GM19023 (cell line): ENCODE results near the gene POFUT1.

ENCODE experiments used
- ATAC-seq: cut with Tn5 transposase; IDR thresholded peaks from one replicate; pipeline ENCODE4 v1.9.1; 2021; ENCODE audit warnings: mild to moderate bottlenecking, moderate library complexity; ENCODE audit not compliant: unreplicated experiment

Gene POFUT1

GRCh38 chr20:32205843-32206759 is 1.6 kb upstream of the POFUT1 start:
- ATAC-seq = no peak

DNA sequence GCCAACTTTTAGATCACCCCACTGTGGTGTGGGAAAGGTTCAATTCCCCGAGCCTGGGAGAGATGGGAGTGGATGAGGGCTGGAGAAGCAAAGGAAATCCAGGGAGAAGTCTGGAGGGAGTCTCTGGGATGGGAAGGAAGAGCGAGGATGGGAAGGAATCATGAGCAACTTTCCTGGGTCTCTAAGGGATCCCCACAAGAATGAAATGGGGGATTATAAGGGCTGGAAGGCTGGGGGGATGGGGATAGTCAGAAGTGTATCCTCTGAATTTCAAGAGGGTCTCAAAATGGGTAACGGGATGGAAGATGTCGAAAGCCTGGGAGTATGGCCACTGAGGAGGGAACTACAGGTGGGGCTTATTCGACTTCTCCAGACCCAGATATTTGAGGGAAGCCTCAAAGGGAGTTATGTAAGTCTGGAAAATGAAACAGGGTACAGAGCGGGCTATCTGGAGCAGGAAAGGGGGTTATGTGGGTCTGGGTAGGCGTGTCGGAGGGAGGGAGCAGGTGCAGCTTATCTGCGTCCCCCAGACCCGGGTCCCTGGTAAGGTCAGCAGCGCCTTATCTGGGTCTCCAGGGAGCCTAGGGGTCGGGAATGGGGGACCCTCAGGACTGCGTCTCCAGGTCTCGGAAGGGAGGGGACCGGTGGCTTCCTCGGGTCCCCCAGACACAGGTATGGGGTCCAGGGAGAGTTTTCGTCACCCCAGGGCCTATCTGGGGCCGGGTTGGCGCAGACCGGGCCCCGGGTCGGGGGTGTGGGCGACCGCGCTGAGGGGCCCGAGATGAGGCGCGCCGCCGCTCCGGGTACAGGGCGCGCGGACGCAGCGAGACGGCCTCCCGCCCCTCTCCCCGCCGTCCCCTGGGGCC is 687 bp upstream of the POFUT1 start:
- ATAC-seq = peak; percentile 29

DNA sequence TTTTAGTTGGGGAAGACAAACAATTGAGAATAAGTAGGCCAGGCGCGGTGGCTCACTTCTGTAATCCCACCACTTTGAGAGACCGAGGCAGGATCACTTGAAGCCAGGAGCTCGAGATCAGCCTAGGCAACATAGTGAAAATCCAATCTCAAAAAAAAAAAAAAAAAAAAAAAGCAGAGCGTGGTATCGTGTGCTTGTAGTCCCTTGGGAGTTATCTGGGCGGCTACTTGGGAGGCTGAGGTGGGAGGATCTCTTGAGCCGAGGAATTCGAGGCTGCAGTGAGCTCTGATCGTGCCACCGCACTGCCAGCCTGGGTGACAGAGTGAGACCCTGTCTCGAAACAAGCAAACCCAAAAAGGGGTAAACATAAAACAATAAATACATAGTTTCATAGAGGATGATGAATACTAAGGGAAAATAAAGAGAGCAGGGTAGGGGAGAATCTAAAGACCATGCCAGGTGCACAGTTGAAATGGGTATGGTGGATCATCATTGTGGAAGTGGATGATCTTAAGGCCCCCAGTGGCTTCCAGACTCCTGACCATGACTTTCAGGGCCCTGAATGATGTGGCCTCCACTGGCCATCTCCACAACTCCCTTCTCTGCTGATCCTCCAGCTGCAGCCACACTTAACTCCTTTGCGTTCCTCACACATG is 947 bp downstream of the POFUT1 start:
- no peak for ATAC-seq

DNA sequence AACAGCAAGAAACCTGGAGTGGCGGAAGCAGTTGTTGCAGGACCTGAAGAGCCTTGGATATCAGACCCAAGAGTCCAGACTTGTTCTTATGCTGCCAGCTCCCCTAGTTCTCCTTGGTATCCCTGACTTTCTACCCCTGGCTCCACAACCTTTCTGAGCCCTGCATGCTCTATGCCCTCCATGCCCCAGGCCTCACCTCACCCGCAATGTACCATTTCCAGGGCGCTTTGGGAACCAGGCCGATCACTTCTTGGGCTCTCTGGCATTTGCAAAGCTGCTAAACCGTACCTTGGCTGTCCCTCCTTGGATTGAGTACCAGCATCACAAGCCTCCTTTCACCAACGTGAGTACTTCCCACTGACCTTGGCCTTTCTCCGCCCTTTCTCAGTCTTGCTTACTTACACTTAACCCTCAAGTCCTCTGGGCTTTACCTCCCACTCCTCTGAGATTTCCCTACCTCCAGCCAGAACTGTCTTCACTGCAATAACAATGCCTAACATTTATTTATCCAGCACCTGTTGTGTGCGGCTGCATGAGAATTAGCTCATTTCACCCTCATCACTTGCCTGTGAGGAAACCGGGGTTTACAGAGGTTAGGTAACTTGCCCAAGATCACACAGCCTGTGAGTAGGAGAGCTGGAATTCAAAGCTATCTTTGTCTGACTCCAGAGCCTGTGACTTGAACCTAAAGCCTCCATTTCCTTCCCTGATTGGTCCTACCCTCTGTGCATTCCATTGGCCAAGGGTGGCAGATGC is 2.3 kb downstream of the POFUT1 start:
- no peak for ATAC-seq

- ATAC-seq = no peak
These were observed 6.2 kb downstream of the POFUT1 start for GRCh38 chr20:32213870-32214269.

- ATAC-seq = no peak
These were observed 7.5 kb downstream of the POFUT1 start for GRCh38 chr20:32215147-32215546.

- ATAC-seq = no peak
These were observed 8.0 kb downstream of the POFUT1 start for GRCh38 chr20:32215729-32216128.

DNA sequence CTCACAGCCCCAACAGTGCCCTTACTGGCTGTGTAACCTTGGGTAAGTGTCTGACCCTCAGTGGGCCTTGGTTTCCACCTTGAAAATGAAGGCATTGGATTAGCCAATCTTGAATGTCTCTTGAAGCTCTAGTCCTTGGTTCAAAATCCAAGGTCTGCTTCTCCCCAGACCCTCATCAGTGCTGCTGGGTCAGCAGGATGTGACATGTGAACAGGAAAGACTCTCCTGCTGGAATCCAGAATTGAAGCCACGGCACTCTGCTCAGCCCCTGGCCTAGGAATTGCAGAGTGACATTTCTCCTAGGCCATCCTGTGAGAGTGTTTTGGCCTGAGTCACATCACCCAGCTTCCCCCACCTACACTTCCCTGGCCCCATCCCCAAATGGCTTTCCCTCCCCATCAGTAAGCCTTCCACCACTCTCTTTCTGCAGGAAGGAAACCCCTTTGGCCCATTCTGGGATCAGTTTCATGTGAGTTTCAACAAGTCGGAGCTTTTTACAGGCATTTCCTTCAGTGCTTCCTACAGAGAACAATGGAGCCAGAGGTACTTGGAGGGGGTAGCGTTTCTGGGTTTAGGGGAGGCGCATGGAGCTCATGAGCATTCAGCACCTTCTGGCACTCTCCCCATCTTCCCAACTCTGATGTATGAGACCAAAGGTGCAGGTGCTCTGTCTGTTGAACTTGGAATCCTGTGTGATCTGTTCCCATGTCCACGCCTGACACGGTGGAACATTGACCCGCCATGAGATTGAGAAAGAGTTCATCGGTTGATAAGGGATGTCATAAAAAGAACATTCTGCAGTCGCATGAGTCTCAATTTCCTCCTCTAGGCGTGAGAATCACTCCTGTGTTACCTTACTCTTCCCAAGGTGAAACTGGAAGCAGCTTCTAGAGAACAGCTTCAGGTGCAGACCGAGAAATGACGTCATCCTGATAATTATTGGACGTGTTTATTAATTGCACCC is 8.8 kb downstream of the POFUT1 start:
- ATAC-seq = no peak

DNA sequence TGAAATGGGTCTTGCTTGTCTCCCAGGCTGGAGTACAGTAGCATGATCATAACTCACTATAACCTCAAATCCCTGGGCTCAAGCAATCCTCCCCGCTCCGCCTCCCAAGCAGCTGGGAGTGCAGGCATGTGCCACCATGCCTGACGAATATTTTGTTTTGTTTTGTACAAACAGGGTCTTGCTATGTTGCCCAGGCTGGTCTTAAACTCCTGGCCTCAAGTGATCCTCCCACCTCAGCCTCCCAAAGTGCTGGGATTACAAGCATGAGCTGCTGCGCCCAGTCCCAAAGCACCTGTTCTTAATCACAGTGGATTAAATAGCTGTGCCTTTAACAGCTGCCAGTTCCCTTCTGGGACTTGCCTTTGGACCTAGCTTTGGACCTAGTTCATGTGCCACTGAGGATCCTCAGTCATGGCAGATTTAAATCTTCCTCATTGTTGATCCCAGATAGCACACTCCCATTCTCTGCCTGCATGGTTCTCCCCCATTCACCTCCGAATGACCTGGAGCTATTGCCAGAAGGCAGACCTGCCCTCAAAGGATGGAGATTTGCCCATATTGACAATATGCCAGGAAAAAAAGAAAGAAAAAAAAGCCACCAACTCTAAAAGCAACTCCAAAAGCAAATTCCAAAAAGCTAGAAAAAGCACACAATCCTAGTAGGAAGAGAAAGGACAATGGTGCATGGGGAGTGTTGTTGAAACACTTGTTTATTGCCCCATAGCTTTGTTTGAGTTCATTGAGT is 10.6 kb downstream of the POFUT1 start:
- no peak for ATAC-seq

GRCh38 chr20:32224463-32224862 is 16.8 kb downstream of the POFUT1 start:
- no peak for ATAC-seq

- ATAC-seq = no peak
These were observed 18.7 kb downstream of the POFUT1 start for GRCh38 chr20:32226391-32226790.

DNA sequence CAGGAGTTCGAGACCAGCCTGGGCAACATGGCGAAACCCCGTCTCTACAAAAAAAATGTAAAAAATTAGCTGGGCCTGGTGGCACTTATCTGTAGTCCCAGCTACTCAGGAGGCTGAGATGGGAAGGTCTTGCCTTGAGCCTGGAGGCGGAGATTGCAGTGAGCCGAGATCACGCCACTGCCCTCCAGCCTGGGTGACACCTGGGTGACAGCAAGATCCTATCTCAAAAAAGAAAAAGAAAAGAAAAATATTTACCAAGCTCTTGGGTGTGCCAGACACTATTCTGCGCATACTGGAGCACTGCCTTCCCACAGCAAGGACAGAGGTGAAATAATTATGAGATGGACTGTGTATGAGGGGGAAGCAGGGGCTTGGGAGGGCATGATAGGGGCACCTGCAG is 19.6 kb downstream of the POFUT1 start:
- ATAC-seq = no peak

DNA sequence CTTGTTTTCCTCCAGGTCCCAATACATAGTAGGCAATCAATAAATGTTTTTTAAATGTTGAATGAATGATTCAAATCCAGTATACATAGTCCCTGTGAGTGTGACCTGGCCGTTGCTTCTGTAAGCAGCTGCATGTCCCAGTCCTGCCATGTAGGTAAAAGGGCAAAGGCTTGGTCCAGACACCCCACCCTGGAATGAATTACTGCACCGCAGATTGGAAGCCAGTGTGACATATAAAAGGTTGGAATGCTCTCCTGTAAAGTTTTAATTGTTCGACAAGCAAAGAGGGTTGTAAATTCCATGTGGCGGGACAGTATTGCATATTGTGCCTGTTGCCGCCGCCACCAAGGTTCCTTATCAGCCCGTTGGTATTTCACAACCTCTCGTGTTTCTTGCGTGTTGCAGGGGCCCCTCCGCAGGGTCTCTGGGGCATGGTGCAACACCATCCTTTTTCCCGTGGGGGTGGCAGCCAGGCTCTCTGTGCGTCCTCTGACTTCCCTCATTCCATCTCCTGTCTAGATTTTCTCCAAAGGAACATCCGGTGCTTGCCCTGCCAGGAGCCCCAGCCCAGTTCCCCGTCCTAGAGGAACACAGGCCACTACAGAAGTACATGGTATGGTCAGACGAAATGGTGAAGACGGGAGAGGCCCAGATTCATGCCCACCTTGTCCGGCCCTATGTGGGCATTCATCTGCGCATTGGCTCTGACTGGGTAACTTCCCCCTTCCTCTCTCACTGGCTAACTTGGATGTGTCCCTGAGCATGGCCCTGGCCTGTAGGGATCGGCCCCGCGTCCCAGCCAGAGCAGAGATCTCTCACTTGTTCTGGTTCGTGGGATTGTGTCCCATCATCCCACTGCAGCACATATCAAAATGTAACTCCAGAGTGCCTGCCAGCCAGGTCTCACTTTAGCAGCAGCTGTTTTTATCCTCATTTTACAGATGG is 20.3 kb downstream of the POFUT1 start:
- ATAC-seq = no peak

GRCh38 chr20:32229251-32229747 is 21.6 kb downstream of the POFUT1 start:
- ATAC-seq = no peak

- ATAC-seq = no peak
These were observed 23.0 kb downstream of the POFUT1 start for GRCh38 chr20:32230707-32231106.

DNA sequence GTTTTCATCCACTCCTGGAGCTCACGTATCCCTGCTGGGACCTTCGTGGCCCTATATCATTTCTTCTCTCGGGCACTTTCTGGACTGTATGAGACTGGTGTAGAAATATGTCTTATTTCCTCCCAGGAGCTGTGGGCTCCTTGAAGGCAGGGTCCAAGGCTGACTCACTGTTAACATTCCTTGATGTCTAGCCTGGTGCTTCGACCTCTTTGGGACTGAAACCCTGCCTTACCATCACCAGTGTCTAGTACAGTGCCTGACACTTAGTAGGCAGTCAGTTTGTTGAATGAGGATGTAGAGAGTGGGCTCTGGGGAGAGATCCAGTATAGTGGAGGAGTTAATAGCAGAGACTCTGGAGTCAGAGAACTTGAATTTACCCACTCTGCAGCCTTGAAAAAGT is 23.6 kb downstream of the POFUT1 start:
- ATAC-seq = no peak

DNA sequence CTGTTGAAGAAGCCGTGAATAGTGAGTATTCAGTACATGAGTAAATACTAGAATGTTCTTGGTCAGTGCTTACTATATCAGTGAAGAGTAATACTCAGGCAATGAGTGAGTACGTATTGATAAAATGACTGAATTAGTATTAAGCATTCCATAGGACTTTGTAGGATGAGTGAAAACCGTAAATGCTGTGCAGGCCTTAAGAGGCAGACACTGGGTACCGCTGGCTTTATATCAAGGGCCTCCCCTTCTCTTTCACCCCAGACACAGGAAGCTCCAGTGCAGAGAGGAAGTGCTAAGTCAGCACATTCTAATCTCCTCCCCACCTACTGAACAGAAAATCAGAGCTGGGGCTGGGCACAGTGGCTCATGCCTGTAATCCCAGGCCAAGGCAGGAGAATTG is 24.2 kb downstream of the POFUT1 start:
- ATAC-seq = no peak
